VCaP (cell line): ENCODE data around the gene TMEM11.

Experiments used
- H3K27ac ChIP-seq: fragments of 450-650 bp; 2 replicates; pipeline ENCODE4 v1.5.1; 2017
- CTCF ChIP-seq: fragments of 450-650 bp; conservative IDR thresholded peaks from 2 replicates; pipeline ENCODE4 v1.5.1; 2017; ENCODE audit warnings: mild to moderate bottlenecking, moderate library complexity

Gene TMEM11

GRCh38 chr17:21213638-21214014, 335 bp downstream of the TMEM11 start:
- H3K27ac ChIP-seq, result peak overlapping the region; percentile 97
- no peak for TF ChIP-seq CTCF

DNA sequence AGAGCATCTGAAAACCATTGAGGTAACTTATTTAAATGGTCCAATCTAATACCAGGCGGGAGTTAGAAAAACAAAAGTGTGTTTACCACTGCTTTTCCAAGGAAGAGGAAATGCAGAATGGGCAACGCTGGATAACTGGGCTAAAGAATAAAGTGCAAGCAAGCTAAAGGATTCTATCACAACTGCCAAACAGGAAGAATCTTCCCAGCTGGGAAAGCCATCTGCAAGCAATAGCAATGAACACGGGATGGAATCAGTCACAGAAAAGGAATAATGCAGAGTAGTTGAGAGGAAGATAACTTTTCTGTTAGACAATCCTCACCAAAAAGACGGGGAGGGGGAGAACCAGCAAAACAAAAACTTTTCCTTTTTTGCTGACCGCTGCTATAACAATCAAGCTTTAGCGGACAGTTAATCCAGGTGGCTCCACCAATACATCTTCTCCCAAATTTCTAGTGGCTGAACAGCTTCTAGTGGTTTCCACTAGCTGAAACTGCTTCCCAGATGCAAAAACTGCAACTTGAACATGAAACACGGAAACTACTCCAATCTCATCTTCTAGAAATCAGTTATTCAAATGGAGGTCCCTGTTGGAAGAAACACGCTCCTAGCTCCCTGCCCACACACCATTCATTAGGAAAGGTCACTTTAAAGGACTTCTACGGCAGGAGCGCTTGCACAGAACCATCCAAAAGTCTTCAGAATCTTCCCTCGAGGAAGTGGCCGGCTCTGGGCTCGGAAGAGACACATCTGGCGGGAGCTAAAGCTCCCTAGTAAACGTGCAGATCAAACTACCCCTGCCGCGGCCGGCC, 929 bp downstream of the TMEM11 start:
- H3K27ac ChIP-seq, result peak overlapping the region; percentile 97
- no peak for TF ChIP-seq CTCF

GRCh38 chr17:21211825-21212479, 2.0 kb downstream of the TMEM11 start:
- TF ChIP-seq CTCF, result no peak
- no peak overlapping the region; the same call in 1 of the 2 replicates for H3K27ac ChIP-seq

DNA sequence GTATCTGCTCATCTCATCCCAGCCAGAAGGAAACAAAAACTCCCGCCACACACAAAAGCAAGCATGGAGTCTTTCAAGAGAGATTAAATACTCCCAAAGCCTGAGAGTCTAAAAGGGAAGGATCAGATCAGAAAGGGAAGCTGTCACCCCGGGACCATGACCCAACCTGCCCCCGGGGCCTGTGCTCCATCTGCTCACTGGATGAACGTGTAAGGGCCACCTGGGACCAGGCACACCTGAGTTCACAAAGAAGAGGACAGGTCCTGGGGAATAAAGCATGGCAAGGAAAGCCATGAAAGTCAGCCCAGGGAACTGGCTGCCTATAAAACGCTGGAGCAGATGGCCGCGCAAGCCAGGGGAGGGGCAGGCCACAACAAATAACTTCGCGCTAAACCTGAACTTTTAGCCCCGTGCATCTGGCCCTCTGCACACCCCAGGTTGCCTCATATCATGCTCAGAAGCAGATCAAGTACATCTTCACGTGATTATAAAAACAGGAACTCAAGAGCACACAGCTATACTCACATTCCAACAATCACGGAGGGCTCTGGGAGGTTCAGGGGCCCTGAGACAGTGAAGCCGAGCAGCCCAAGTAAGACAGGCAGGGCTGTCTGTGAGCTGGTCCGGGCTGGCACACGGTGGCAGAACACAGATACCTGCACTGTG, 3.4 kb downstream of the TMEM11 start:
- peak overlapping the region; percentile 52 for H3K27ac ChIP-seq
- no peak for TF ChIP-seq CTCF

- H3K27ac ChIP-seq, result peak overlapping the region; percentile 52
These were observed 4.3 kb downstream of the TMEM11 start for GRCh38 chr17:21209511-21210175.

DNA sequence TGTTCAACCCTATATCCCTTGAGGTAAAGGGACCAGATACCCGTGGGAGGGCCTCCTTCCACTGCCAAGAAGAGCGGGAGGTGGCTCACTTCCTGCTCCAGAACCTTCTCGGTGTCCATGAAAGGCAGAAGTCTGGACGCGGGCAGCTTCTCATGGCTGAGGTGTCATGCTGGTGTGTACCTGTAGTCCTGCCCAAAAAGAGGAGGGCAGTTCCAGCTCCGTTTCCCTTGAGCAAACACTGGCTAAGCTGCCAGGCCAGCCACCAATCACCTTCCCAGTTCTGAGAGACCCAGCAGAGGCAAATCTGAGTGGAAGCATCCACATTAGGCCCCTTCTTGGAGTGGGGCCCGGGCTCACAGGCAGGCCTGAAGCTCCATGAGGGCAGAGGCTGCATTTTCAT, 5.6 kb downstream of the TMEM11 start:
- peak overlapping the region; percentile 52 for H3K27ac ChIP-seq
- TF ChIP-seq CTCF, result no peak

More at GRCh38 chr17:21209511-21210175, 4.3 kb downstream of the TMEM11 start:
- no peak for TF ChIP-seq CTCF

DNA sequence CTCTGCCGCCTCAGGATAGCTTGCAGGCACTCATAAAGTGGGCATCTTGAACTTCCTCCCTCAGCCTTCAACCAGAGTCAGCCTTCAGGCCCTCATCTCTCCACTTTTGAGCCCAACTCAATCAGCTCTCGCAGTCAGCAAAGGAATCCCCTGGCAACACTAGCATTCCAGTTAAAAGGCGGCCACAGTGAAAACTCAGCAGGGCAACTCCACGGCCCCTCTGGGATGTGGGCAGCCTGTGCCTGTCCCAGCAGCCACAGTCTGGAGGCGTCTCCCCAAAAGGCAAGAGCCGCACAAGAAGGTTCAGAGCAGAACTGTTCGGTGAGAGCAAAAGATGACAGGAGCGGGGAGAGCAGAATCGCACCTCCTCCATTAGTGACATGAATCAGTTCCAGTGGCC, 9.0 kb downstream of the TMEM11 start:
- no peak for TF ChIP-seq CTCF
- no peak overlapping the region for H3K27ac ChIP-seq
